HK-2 (cell line): ENCODE results near the gene IGF2R.
A peak's percentile ranks its signal among the peaks of the same experiment; 100 is the strongest.
"Not testable (repeated sequence)": the region's sequence is repeated elsewhere in the genome, so short reads cannot be mapped to it uniquely, and the experiment has no call there.

Experiments
- DNase-seq: peaks from one replicate; pipeline ENCODE4 v3.0.0-alpha.2; 2018; ENCODE audit not compliant: unreplicated experiment

Gene IGF2R

DNA sequence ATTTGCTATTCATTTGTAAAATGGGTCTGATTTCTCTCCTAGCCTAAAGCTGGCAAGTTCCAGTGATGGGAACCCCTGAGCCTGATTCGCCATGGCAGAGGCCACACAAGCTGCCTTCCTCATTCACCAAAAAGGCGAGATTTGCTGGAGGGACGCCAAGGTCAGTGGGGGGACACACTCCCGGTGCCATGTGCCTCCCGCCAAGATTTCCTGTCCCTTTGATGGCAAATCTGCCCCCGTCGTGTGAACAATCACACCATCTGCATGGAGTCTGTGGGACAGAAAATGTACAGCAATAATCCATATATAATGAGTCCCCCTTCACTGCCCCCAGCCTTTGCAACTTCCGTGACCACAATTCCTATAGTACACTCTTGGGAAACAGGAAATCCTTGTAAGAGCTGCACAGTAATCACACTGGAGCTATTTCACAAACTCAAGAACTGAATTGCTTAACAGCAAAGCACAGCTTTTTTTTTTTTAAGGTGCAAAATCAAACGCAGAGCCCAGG lies 15.7 kb upstream of the IGF2R start:
- DNase-seq = no peak

DNA sequence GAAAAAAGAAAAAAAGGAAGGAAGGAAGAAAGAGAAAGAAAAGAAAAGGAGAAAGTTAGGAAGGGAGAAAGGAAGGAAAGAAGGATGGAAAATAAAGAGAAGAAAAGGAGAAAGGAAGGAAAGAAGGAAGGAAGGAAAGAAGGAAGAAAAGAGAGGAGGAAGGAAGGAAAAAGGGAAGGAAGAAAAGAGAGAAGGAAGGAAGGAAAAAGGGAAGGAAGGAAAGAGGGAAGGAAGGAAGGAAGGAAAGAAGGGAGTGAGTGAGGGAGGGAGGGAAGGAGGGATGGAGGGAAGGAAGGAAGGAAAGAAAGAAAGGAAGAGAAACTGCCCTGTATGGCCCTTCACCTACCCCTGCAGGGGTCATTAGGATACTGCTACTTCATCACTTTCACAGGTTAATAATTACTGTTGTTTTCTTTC lies 12.9 kb upstream of the IGF2R start:
- DNase-seq = no peak

DNA sequence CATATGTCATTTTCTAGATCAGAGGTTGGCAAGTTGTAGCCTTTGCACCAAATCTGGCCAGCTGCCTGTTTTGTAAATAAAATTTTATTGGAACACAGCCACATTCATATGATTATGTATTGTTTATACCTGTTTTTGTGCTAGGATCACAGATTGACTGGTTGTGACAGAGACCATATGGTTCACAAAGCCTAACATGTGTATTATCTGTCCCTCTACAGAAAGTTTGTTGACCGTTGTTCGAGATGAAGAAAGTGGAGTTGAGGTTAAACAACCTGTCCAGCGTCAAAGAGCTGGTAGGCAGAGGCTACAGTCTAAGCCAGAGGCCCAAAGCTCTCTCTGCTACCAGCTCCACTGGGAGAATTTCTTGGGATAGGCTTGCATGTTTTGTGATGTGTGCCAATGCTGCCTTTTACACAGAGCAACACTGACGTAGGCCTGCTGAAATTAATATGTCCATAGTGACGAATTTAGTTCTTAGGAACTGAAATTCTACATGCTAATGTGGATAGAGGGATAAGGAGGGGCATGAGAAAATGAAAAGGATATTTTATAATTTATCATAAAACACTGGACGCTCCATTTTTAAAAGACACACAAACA lies 11.7 kb upstream of the IGF2R start:
- DNase-seq = no peak

DNA sequence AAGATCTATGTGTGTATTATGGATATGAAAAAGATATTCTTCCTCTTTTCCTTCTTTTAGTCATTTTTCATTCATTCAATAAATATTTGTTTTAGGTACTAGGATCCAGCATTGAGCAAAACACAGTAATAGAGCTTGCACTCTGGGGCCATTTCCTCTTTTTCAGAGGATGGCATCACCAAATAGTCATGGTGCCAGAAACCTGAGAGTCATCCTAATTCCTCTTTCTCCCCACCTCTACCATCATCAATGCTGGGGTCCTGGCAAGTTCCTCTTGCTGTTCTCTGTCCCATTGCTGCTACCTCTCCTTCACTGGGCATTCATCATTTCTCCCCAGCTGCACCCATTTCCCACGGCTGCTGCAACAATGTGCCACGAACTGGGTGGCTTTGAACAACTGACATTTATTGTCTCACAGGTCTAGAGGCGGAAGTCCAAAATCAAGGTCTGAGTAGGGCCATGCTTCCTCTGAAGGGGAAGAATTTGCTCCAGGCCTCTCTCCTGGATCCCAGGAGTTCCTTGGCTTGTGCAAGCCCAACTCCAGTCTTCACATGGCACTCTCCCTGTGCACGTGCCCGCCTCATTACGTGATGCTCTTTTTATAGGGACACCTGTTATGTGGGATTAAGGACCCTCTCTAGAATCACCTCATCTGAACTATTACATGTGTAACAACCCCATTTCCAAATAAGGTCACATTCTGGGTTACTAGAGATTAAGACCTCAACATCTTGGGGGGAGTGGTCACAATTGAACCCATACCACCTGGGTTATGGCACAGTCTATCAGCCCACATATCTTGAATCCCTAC lies 9.5 kb upstream of the IGF2R start:
- DNase-seq = no peak

DNA sequence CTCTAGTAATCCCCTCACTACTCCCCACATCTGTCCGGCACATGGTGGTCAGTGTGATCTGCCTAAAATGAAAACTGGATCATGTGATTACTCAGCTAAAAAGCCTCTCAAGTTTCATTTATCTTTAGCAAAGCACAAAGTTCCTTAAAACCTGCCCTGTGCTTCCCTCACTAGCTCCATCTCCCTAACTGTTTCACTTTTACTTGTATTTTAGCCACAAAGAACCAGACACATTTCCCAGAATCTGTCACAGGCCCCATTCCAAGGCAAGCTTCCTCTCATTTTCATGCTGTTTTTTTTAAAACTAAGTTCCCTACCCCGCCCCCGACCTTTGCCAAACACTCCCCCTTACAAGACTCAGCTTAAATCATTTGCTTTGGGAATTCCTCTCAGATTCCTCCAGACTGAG lies 8.9 kb upstream of the IGF2R start:
- DNase-seq = no peak

DNA sequence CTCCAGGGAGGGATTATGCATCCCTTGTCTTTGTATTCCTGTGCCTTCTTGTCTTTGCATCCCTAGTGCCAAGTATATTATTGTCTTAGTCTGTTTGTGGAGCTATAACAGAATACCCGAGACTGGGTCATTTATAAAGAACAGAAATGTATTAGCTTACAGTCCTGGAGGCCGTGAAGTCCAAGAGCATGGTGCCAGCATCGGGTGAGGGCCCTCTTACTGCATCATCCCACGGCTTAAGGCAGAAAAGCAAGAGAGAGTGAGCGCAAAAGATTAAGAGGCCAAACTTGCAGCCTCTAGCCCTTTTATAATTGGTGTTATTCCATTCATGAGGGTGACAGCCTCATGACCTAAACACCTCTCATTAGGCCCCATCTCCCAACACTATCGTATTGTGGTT lies 8.4 kb upstream of the IGF2R start:
- no peak for DNase-seq

DNA sequence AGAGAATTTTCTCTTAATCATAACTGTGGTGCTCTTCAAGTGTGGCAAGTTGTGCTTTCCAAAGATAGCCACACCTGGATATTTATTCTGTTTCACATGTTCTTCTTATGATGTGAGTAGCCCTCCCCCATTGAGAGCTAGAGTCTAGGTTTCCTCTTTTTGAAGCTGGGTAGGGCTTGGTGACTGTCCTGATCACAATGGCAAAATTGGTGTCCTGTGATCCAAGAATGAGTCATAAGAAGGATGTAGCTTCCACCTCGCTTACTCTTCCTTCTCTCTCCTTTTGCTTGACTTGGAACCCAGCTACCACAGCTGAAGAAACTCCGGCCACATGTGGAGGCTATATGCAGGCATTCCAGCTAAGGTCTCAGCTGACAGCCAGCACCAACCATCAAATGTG lies 7.4 kb upstream of the IGF2R start:
- no peak for DNase-seq

DNA sequence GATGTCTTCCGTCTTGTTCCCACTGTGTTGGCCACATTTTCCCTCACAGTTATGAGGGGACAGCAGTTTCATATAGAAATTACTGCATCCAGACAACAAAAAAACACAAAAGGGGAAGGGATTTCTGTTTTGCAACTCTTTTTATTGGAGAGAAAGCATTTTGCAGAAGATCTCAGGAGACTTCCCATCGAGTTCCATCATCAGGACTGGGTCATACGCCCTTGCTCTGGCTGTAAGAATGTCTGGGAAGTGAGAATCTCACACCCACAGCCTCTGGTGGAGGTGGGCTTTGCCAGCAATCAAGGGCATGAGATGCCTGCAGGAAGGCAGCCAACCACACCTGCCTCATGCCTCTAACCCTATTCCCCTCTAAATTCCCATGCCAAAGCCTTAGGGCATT lies 5.8 kb upstream of the IGF2R start:
- no peak for DNase-seq

DNA sequence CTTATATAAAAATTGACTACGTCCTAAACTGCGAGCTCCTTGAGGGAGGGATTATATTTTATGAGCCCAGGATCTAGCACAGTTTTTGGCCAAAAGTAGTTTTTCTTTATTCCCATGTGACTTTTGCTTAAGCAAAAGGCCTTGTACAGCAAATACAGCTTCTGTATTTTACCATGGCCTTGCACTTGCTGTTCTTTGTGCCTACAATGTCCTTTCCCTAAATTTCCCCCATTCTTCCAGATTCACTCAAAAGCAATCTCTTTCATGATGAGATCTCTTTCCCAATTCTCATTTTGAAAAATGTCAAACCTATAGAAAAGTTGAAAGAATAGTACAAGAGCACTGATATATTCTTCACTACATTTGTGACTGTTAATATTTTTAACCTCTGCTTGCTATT lies 4.8 kb upstream of the IGF2R start:
- DNase-seq = no peak

DNA sequence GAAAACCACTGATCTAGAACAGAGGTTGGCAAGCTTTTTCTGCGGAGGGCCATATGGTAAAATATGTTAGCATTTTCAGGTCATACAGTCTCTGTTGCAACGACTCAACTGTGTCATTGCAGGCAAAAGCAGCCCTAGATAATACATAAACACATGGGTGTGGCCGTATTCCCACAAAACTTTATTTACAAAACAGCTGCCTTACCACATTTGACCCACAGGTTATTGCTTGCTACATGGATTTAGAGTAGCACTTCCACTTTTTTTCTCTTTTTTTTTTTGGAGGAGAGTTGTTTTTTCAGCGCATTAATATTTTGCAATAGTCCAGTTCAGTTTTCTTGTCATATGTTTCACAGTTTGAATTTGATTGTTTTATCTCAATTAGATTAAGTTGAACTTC lies 2.5 kb upstream of the IGF2R start:
- DNase-seq = no peak

DNA sequence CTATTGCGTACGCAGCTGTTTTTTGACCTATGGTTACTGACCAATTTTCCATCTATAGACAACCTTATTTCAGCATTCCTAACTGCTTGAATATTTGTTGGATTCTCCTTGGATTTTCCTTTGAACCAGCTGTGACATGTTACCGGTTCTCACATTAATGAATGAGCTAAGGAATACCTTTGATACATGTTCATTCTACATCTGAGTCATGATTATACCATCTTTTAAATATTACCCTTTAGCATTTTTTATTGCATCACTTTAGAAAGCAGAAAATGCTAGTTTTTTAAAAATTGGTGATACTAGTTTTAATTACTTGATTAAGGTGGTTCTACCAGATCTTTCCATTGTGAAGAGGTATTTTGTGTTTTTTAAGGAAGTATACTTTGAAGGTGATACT lies 1.9 kb upstream of the IGF2R start:
- no peak for DNase-seq

DNA sequence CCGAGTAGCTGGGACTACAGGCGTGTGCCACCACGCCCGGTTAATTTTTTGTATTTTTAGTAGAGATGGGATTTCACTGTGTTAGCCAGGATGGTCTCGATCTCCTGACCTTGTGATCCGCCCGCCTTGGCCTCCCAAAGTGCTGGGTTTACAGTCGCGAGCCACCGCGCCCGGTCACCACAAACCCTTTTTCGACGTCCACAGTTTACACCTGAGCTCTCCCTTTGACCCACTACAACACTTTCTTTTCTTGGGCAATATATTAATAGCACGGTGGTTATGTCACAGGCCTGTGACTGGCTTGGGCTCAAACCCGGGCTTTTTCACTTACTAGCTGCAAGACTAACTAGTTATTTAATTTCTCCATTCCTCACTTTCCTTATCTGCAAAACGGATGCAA lies 1.3 kb upstream of the IGF2R start:
- DNase-seq = not testable (repeated sequence)

DNA sequence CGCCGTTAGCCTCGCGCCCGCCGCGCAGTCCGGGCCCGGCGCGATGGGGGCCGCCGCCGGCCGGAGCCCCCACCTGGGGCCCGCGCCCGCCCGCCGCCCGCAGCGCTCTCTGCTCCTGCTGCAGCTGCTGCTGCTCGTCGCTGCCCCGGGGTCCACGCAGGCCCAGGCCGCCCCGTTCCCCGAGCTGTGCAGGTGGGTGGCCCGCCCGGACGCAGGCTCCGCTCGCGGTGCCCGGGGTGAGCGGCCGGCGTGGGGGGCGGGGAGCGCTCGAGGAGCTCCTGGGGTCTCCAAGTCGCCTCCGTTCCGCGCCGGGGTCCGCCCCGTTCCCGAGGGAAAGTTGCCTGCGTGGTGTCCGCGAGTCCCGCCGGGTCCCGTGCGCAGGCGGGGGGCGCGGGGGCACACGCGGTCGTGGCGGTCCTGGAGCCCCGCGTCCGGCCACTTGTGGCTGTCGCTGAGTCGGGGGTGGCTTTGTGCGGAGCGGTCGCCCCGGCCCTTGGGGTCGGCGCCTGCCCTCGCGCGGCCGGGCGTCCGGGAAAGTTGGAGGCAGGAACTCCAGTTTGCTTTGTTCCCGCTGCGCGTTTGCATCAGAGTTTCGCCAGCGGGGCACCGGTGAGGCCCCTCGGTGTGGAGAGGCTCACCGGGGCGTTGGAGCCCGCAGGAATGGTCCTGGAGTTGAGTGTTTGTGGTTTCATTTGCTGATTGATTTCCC lies 476 bp downstream of the IGF2R start:
- peak; percentile 57 for DNase-seq

DNA sequence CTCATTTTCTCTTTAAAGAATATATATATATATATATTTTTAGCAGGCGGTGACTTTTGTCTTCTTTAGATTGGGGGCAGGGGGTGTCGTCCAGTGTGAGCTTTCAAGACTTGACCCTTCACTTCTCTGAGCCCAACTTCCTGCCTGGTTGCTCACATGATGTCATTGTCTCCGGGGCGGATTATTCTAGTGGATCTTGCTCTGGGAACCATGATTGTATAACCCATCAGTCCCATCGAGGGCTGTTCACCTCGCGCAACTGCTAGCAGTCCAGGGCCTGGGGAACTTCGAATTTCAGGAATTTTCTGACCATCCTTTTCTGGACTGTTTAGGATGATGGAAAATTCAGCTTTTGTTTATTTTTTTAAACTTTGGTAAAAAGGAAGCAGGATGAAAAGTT lies 1.0 kb downstream of the IGF2R start:
- DNase-seq = peak; percentile 62

DNA sequence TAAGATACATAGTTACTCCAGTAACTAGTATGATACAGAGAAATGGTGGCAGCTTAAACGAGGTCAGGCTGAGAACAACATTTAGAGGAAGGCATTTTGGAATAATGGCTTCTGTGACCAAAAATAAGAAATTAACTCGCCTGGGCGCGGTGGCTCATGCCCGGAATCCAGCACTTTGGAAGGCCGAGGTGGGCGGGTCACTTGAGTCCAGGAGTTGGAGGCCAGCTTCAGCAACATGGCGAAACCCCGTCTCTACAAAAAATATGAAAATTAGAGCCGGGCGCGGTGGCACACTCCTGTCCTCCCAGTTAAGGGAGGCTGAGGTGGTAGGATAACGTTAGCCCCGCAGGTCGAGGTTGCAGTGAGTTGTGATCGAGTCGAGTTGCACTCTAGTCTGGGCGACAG lies 1.8 kb downstream of the IGF2R start:
- no peak for DNase-seq

DNA sequence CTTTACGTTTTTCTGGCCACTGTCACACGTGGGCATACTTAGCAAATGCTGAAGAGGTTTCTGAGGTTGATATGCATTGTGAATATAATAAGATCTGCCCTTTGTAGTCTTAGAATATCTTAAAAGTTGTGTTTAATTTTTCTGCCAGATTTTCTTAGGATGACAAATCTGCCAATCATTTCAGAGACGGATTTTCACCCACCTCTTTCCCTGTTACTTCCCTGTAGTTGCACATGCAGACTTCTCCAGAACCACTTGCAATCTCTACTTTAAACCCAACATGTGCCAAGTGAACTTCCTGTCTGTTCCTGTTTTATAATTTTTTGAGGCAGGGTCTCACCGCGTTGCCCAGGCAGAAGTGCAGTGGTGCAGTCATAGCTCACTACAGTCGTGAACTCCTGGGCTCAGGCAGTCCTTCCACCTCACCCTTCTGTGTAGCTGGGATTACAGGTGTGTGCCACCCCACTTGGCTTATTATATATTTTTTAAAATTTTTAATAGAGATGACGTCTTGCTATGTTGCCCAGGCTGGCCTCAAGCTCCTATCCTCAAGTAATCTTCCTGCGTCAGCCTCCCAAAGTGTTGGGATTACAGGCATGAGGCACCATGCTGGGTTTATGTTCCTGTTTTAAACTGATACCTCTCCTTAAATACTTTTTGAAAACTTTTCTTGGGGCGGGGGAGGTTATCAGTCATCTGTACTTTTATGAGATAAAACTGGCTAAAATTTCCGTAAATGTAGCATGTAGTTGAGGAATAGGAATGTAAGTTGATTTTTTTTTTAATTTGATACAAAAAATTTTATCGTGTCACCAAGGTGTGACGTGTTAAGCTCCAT lies 2.7 kb downstream of the IGF2R start:
- DNase-seq = no peak

DNA sequence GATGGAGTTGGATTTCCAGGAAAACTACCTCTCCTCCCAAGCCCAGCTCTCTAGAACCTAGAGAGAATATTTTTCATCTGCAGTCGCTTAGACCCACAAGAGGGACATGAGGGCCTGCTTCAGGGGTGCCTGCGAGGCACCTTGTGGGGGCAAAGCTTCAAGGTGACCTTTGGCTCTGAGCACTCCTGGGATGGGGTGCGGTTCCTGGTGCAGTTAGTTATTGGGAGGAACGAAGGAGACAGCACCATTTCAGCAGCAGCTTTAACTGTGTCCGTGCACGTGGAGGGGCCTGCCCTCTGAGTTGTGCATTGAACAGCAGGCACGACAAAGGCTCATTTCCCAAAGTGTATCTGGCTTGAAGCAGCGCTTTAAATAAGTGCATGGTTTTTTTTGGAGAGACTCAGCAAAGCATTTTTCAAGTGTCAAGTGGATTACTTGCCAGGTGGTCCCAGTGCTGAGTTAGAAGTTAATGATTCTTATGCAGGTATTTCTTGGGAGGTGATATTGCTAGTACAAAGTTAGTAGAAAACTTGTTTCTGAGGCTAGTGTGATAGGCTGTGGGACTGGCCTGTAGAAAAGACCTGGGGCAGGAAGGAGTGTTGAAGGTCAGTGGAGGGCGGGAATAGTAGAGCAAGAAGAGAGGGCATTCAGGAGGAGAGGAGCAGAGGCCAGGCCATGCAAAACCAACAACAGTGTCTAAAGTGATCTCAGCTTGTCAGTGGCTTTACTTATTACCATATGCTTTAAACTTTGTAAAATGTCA lies 3.8 kb downstream of the IGF2R start:
- no peak for DNase-seq

DNA sequence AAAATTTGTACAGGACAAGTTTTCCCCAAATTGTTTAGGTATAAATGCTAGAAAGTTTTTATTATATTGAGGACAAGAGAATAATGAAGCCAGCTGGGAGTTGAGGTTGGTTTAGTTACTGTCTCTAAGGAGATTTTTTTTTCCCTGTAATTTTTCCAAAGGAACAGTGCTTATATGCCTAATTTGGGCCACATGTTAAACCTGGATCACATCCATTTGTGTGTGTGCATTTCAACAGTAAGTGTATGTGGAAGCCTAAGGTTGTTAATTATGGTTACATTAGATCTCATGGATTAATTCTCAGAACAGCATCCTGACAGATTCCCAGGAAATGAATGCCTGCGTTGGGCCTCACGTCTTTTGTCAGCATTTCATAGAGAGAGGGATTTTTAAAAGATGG lies 4.5 kb downstream of the IGF2R start:
- no peak for DNase-seq

DNA sequence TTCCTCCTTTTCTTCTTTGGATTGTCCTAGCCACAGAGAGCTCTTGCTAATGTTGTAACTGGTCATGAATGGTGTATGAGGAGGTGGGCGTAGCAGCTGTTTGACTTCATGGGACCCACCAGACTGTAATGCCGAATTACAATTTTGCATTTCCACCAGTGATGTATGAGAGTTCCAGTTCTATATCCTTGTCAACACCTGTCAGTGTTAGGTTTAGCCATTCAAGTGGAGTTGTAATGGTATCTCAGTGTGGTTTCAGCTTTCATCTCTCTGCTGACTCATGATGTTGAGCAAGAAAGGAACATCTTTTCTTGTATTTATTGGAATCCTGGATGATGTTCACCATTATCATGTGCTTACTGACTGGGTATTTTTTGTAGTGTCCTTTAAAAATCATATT lies 5.1 kb downstream of the IGF2R start:
- DNase-seq = no peak

DNA sequence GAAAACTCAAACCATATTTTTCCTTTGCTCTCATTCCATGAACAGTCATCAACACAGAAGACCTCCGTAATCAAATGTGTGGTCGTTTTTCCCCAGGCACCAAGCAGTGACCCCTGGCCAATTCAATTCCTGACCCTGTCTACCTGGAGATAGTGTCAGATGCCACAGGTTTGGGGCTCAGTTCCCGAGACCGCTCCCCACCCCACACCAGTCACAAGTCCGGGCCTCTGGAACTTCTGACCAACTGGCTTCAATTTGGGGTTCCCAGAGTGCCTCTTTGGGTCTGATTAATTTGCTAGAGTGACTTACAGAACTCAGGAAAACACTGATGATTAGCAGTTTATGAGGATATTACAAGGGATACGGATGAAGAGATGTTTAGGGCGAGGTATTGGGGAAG lies 6.0 kb downstream of the IGF2R start:
- DNase-seq = no peak

DNA sequence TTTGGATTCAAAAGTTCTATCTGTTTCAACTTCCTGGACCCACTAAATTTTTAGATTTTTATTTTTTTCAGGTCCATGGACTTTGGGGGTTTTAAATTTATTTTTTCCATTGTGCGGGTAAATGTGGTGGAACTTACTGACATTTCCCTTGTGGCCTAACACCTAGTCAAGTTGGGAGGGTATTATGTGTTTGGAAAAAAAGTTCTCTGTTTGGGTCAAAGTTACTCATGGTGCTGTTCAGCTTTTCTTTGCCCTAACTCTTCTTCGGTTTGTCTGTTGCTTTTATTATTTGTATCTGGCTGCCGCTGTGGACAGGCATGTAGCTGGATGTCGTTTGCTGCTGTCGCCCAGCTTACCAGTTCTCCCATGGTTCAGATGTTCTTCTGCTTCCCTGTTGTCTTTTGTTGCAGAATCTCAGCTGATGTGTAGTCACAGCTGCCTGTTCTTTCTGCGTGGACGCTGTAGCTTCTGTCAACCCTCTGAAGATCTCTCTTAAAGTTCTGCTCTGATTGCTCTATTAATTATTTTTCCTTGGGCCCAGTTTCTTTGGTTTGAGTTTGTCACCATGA lies 7.9 kb downstream of the IGF2R start:
- DNase-seq = no peak
